SK-N-SH (cell line): ENCODE results near the gene ATP6V0B. TPM values are rescaled to one million over a fixed set of nuclear protein-coding genes. Genes with fewer than 3 reads are reported as not detected.
A peak's percentile ranks its signal among the peaks of the same experiment; 100 is the strongest.

Experiments
- CTCF ChIA-PET: fragments of 300-600, 350-600 bp; formaldehyde crosslinking; extraction: SDS; loops from one replicate; lab custom pipeline; 2021; lab: Yijun Ruan, JAX
- POLR2A ChIA-PET: fragments of 350-600 bp; sonication (Branson Sonifier 250); formaldehyde crosslinking; extraction: SDS; loops from one replicate; lab custom pipeline; 2020; ENCODE audit warnings: antibody characterized with exemption, inconsistent platforms; lab: Yijun Ruan, JAX
- DNase-seq: peaks from one replicate; pipeline ENCODE4 v3.0.0; 2012
- H2AFZ ChIP-seq: fragments of 200-600 bp; sonication (generic); 2 replicates; pipeline ENCODE4 v1.8.1; 2016; ENCODE audit warnings: antibody characterized with exemption, mild to moderate bottlenecking, low read depth
- H3F3A ChIP-seq: fragments of 200-600 bp; sonication (generic); replicated peaks from 2 replicates; pipeline ENCODE3; 2016; ENCODE audit warnings: antibody characterized with exemption, mild to moderate bottlenecking; ENCODE audit not compliant: insufficient read depth
- H3K27ac ChIP-seq, 2 experiments: fragments of 200-500 bp in 1 of 2; fragments of 200-600 bp in 1 of 2; sonication (Bioruptor generic) in 1 of 2; sonication (generic), shearing (Covaris generic) in 1 of 2; 2 replicates each; pipeline versions ENCODE4 v1.5.1 to v1.6.1; 2014 to 2016; ENCODE audit warnings: low read depth in 2 of 2, inconsistent platforms in 1 of 2, low read length in 1 of 2, mild to moderate bottlenecking in 1 of 2, mixed read lengths in 1 of 2
- H3K27me3 ChIP-seq: fragments of 200-600 bp; sonication (generic), shearing (Covaris generic); 2 replicates; pipeline ENCODE4 v1.6.1; 2016; ENCODE audit warnings: mixed run types; ENCODE audit not compliant: insufficient read depth
- H3K36me3 ChIP-seq, 2 experiments: fragments of 200-500 bp in 1 of 2; fragments of 200-600 bp in 1 of 2; sonication (Bioruptor generic) in 1 of 2; sonication (generic) in 1 of 2; replicated peaks in 1 of 2; 2 replicates each; pipeline versions ENCODE3 to v1.5.1; 2014 to 2016; ENCODE audit warnings: low read length in 1 of 2, mild to moderate bottlenecking in 1 of 2; ENCODE audit not compliant: insufficient read depth in 2 of 2, control insufficient read depth in 1 of 2
- H3K4me1 ChIP-seq, 2 experiments: fragments of 200-500 bp in 1 of 2; fragments of 200-600 bp in 1 of 2; sonication (Bioruptor generic) in 1 of 2; sonication (generic), shearing (Covaris generic) in 1 of 2; 2 replicates each; pipeline versions ENCODE4 v1.5.1 to v1.6.1; 2014 to 2016; ENCODE audit warnings: low read depth in 1 of 2, low read length in 1 of 2, mixed run types in 1 of 2; ENCODE audit not compliant: insufficient read depth in 2 of 2, control insufficient read depth in 1 of 2
- H3K4me2 ChIP-seq: fragments of 200-600 bp; sonication (generic), shearing (Covaris generic); 2 replicates; pipeline ENCODE4 v1.6.1; 2017; ENCODE audit warnings: mixed run types
- H3K4me3 ChIP-seq, 2 experiments: fragments of 200-500 bp in 1 of 2; fragments of 200-600 bp in 1 of 2; sonication (Bioruptor generic) in 1 of 2; sonication (generic), shearing (Covaris generic) in 1 of 2; 2 replicates each; pipeline versions ENCODE4 v1.5.1 to v1.8.1; 2014 to 2016; ENCODE audit warnings: low read depth in 2 of 2, inconsistent platforms in 1 of 2, low read length in 1 of 2, mild to moderate bottlenecking in 1 of 2, mixed read lengths in 1 of 2, moderate library complexity in 1 of 2
- H3K79me2 ChIP-seq: fragments of 200-600 bp; sonication (generic); 2 replicates; pipeline ENCODE4 v1.8.1; 2017; ENCODE audit warnings: mild to moderate bottlenecking; ENCODE audit not compliant: insufficient read depth
- H3K9ac ChIP-seq: fragments of 200-600 bp; sonication (generic); 2 replicates; pipeline ENCODE4 v1.6.1; 2017; ENCODE audit warnings: mixed run types
- H3K9me2 ChIP-seq: fragments of 200-600 bp; sonication (generic); 2 replicates; pipeline ENCODE4 v1.6.1; 2017; ENCODE audit warnings: mixed run types
- H3K9me3 ChIP-seq: fragments of 200-600 bp; sonication (generic); 2 replicates; pipeline ENCODE4 v1.6.1; 2017; ENCODE audit warnings: mixed run types, mild to moderate bottlenecking, moderate library complexity
- H4K20me1 ChIP-seq: fragments of 200-600 bp; sonication (generic); 2 replicates; pipeline ENCODE4 v1.6.1; 2017; ENCODE audit warnings: mild to moderate bottlenecking, mixed run types; ENCODE audit not compliant: insufficient read depth
- CTCF ChIP-seq: fragments of 200-600 bp; sonication (generic); IDR thresholded peaks from 2 replicates; pipeline ENCODE4 v1.6.1; 2017; ENCODE audit warnings: antibody characterized with exemption, mild to moderate bottlenecking, moderate library complexity
- FOSL2 ChIP-seq: IDR thresholded peaks from 2 replicates; pipeline ENCODE4 v1.4.0; 2012; ENCODE audit warnings: low read depth, mild to moderate bottlenecking, moderate library complexity, borderline replicate concordance
- GABPA ChIP-seq: IDR thresholded peaks from 2 replicates; pipeline ENCODE4 v1.4.0; 2012; ENCODE audit warnings: low read depth, mild to moderate bottlenecking
- JUND ChIP-seq: IDR thresholded peaks from 2 replicates; pipeline ENCODE4 v1.4.0; 2012
- MEF2A ChIP-seq: IDR thresholded peaks from 2 replicates; pipeline ENCODE4 v1.4.0; 2012; ENCODE audit warnings: low read depth, borderline replicate concordance
- NFIC ChIP-seq: IDR thresholded peaks from 2 replicates; pipeline ENCODE4 v1.4.0; 2012; ENCODE audit warnings: borderline replicate concordance
- NRF1 ChIP-seq: IDR thresholded peaks from 2 replicates; pipeline ENCODE4 v1.6.1; 2012; ENCODE audit warnings: low read depth, mild to moderate bottlenecking, low read length
- POLR2AphosphoS5 ChIP-seq: IDR thresholded peaks from 2 replicates; pipeline ENCODE4 v1.6.1; 2012; ENCODE audit warnings: low read depth, low read length
- RXRA ChIP-seq: IDR thresholded peaks from 2 replicates; pipeline ENCODE4 v1.4.0; 2012; ENCODE audit warnings: low read depth, mild to moderate bottlenecking, borderline replicate concordance
- SIN3A ChIP-seq: IDR thresholded peaks from 2 replicates; pipeline ENCODE4 v1.6.1; 2012; ENCODE audit warnings: low read depth, mild to moderate bottlenecking, low read length, moderate library complexity, borderline replicate concordance
- YY1 ChIP-seq: IDR thresholded peaks from 2 replicates; pipeline ENCODE4 v1.4.0; 2012; ENCODE audit warnings: low read depth, mild to moderate bottlenecking
- WGBS: methylation state at CpG from one replicate; pipeline ENCODE4 v1.1.6; 2017; ENCODE audit warnings: low lambda C conversion rate; 5-methylcytosine and 5-hydroxymethylcytosine counted together
- polyA plus RNA-seq, 3 experiments: library from polyadenylated mRNA; depleted of rRNA; stranded (reverse); fragments of >200 nt; gene quantifications; 2 replicates each; pipeline ENCODE4 v1.2.3, GENCODE V29; 2012
- TF ChIP-seq, protein P1 (sequence below): IDR thresholded peaks from 2 replicates; pipeline ENCODE4; 2012
- TF ChIP-seq, protein P2 (sequence below): IDR thresholded peaks from 2 replicates; pipeline ENCODE4 v1.4.0; 2012; ENCODE audit warnings: low read depth, borderline replicate concordance

The ATP6V0B gene
- polyA plus RNA-seq, 1 of the 3 experiments (the other 2 are of a cell fraction): 180 TPM

GRCh38 chr1:43990271-43991199 is 15.8 kb downstream of the ATP6V0B start:
- Histone ChIP-seq H4K20me1 (no peaks in the 10 kb centered on the region), H3K9me2 (no peaks in the 10 kb centered on the region), H3K27me3 (no peaks in the 10 kb centered on the region), H3K9me3 (no peaks in the 10 kb centered on the region)
- POLR2A ChIA-PET: no interaction called here
- peak; percentile 31; the same call in 1 of the 2 replicates for TF ChIP-seq CTCF
- no peak for TF ChIP-seq MEF2A
- TF ChIP-seq, all 33 proteins: peak for 1
- CTCF ChIA-PET: interaction anchor here (0.9 to 20.6 kb wide), 11 partner anchors 10 to 227 kb away, joined by 3 to 598 read pairs (median 5); partner anchors contain the start of genes ATP6V0B, IPO13 and SLC6A9
- H3F3A ChIP-seq: peaks cover 8% of the 10 kb centered on the region
- H3K27ac ChIP-seq: peak overlapping the region; percentile 75 to 86
- WGBS: 67% methylated on average over 7 of the region's 19 CpGs
- H3K9ac ChIP-seq: peak overlapping the region; percentile 75
- H3K36me3 ChIP-seq: peaks cover 4 to 12% of the 10 kb centered on the region in 2 experiments
- DNase-seq: peak; percentile 55
- peaks cover 8 to 31% of the 10 kb centered on the region in 2 experiments; a peak in 3 of 4 replicates for H3K4me1 ChIP-seq
- peak overlapping the region; percentile 87; the same call in 1 of the 2 replicates for H2AFZ ChIP-seq
- H3K79me2 ChIP-seq: no peaks in the 10 kb centered on the region
- peak overlapping the region; percentile 90 for H3K4me2 ChIP-seq
- peak overlapping the region; percentile 71 to 75 for H3K4me3 ChIP-seq

DNA sequence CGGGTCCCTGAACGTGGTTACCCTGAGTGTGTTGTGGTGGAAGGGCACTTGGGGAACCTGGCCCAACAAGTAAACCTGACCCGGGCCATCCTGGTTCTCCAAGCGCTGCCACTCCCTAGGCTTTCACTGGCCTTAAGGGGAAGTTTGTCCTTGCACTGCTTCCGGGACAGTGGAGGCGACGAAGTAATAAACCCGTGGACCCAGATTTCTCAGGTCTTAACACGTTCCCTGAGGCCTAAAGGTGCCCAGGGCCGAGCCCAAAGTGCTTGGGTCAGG is 16.4 kb downstream of the ATP6V0B start:
- H3K9me2 ChIP-seq: no peaks in the 10 kb centered on the region
- H3F3A ChIP-seq: peaks cover 8% of the 10 kb centered on the region
- H2AFZ ChIP-seq: peak overlapping the region; percentile 87; the same call in 1 of the 2 replicates
- peak overlapping the region; percentile 75 for H3K9ac ChIP-seq
- H3K4me2 ChIP-seq: peak overlapping the region; percentile 90
- H3K9me3 ChIP-seq: no peaks in the 10 kb centered on the region
- peaks cover 8 to 37% of the 10 kb centered on the region in 2 experiments; a peak in 3 of 4 replicates for H3K4me1 ChIP-seq
- peak overlapping the region; percentile 71 to 75 for H3K4me3 ChIP-seq
- no peak for DNase-seq
- ChIA-PET POLR2A (no interaction called here), CTCF (interaction anchor here (0.9 to 20.6 kb wide), 8 partner anchors 11 to 228 kb away, joined by 3 to 598 read pairs (median 5); partner anchors contain the start of genes ATP6V0B, IPO13 and SLC6A9)
- WGBS: 3% methylated on average over 9 of the region's 10 CpGs
- peak overlapping the region; percentile 75 to 86 for H3K27ac ChIP-seq
- H4K20me1 ChIP-seq: no peaks in the 10 kb centered on the region
- TF ChIP-seq, protein P1, sequence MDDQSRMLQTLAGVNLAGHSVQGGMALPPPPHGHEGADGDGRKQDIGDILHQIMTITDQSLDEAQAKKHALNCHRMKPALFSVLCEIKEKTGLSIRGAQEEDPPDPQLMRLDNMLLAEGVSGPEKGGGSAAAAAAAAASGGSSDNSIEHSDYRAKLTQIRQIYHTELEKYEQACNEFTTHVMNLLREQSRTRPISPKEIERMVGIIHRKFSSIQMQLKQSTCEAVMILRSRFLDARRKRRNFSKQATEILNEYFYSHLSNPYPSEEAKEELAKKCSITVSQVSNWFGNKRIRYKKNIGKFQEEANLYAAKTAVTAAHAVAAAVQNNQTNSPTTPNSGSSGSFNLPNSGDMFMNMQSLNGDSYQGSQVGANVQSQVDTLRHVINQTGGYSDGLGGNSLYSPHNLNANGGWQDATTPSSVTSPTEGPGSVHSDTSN: no peak; the same call in 1 of the 2 replicates
- TF ChIP-seq RXRA (no peak), FOSL2 (no peak), JUND (no peak), CTCF (no peak), GABPA (no peak), SIN3A (no peak), POLR2AphosphoS5 (no peak), NRF1 (no peak), YY1 (no peak), NFIC (no peak)
- TF ChIP-seq, protein P2, sequence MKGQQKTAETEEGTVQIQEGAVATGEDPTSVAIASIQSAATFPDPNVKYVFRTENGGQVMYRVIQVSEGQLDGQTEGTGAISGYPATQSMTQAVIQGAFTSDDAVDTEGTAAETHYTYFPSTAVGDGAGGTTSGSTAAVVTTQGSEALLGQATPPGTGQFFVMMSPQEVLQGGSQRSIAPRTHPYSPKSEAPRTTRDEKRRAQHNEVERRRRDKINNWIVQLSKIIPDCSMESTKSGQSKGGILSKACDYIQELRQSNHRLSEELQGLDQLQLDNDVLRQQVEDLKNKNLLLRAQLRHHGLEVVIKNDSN: no peak
- no peaks in the 10 kb centered on the region for H3K79me2 ChIP-seq
- H3K36me3 ChIP-seq: peaks cover 4 to 7% of the 10 kb centered on the region in 2 experiments
- H3K27me3 ChIP-seq: no peaks in the 10 kb centered on the region
